Measurements from ENCODE around the gene TYW5.

The TYW5 gene

DNA sequence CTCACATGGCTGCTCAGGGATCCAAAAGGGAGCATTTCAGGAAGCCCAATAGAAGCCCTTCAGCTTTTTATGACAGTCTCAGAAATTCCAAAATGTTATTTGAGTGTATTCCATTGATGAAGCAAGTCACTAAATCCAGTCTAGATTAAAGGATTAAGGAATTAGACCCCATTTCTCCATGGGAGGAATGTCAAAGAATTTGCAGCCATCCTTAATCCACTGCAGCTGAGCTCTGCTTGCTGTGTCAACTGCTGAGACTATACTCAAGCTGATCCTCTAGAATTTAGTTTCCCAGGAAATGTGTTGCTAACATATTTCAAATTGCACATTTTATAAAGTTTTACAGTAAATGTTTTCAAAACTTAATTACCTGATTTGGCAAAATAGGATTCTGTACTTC lies 72.6 kb downstream of the TYW5 start:
- H3K4me2 ChIP-seq (ENCODE audit: low read length), result no peak overlapping the region
- no peaks in the 10 kb centered on the region for H3K4me1 ChIP-seq (ENCODE audit: insufficient read depth, low read length, severe bottlenecking)
- TF ChIP-seq CTCF (IDR thresholded peaks at IDR 0.05; ENCODE audit: low read length) (no peak), EZH2 (IDR thresholded peaks at IDR 0.05; ENCODE audit: borderline replicate concordance, low read length) (no peak)
- no peaks in the 10 kb centered on the region for H3K9me2 ChIP-seq (ENCODE audit: low read depth, low read length)
- no peak overlapping the region for H3K27ac ChIP-seq (ENCODE audit: low read depth, low read length, poor library complexity, severe bottlenecking)
- H2AFZ ChIP-seq (ENCODE audit: low read length), result no peak overlapping the region
- H3K79me2 ChIP-seq (ENCODE audit: insufficient read depth, low read length), result no peaks in the 10 kb centered on the region
- H3K27me3 ChIP-seq (ENCODE audit: insufficient read depth, low read length), result no peaks in the 10 kb centered on the region
- no peaks in the 10 kb centered on the region for H4K20me1 ChIP-seq (ENCODE audit: insufficient read depth, low read length)
- H3K9me3 ChIP-seq (ENCODE audit: low read length), result 0 out of 2 replicates have a peak, but pooled peaks cover 4% of the 10 kb centered on the region
- no peak overlapping the region for H3K4me3 ChIP-seq (ENCODE audit: low read depth, low read length, poor library complexity, severe bottlenecking)
- no peaks in the 10 kb centered on the region for H3F3A ChIP-seq (ENCODE audit: insufficient read depth, low read length)
- H3K36me3 ChIP-seq (ENCODE audit: insufficient read depth, low read length), result no peaks in the 10 kb centered on the region
- no peak overlapping the region for H3K9ac ChIP-seq (ENCODE audit: low read length)

Measured in OCI-LY1 (cell line).